ENCODE data around the gene ZCWPW2. TPM values are rescaled to one million over a fixed set of nuclear protein-coding genes. Genes with fewer than 3 reads are reported as not detected.

ZCWPW2 gene
- total and polyA plus RNA-seq, 12 donors: 0.71 to 4.0 (median 2.4) TPM

- 14% methylated on average over 13 of the region's 13 CpGs for WGBS, 2 donors
- Histone ChIP-seq H3K27ac (peak overlapping the region; percentile 97 to 100 (median 98)), H3K36me3 (peaks cover 0 to 20% (median 10%) of the 10 kb centered on the region in 9 donors), H3K4me1 (peaks cover 9 to 56% (median 43%) of the 10 kb centered on the region in 9 donors), H3K9me3 (peaks cover 0 to 34% (median 9%) of the 10 kb centered on the region in 11 donors), H3K4me3 (peak overlapping the region; percentile 65 to 90 (median 82)), H3K27me3 (no peaks in the 10 kb centered on the region)
- TF ChIP-seq CTCF (IDR thresholded peaks at IDR 0.05): peak in 2 of 9 donors; percentile 4 to 16
- DNase-seq (no peak), ATAC-seq (peak in 6 of 8 donors; percentile 1 to 35 (median 20))
- intact Hi-C loops (cut with DNase I): loop anchor here in 1 of 10 donors (5.0 kb wide), 1 partner anchor 107 kb away; the partner anchor contains the start of gene CMC1
Observed at GRCh38 chr3:28349469-28350000, 1.0 kb downstream of the ZCWPW2 start.

GRCh38 chr3:28376424-28376823 lies 27.9 kb downstream of the ZCWPW2 start:
- Histone ChIP-seq H3K4me3 (no peak overlapping the region), H3K9me3 (peaks cover 0 to 8% (median 0%) of the 10 kb centered on the region in 11 donors), H3K27me3 (no peaks in the 10 kb centered on the region), H3K36me3 (no peaks in the 10 kb centered on the region), H3K4me1 (peaks cover 0 to 8% (median 0%) of the 10 kb centered on the region in 9 donors), H3K27ac (peak overlapping the region in 1 of 10 donors; percentile 49)
- intact Hi-C loops (cut with DNase I): no loop called here
- DNase-seq (no peak), ATAC-seq (peak in 4 of 8 donors; percentile 42 to 90 (median 68))
- no peak for TF ChIP-seq CTCF (IDR thresholded peaks at IDR 0.05)
- 74 to 81% methylated on average over 4 of the region's 4 CpGs for WGBS, 2 donors

- TF ChIP-seq CTCF (IDR thresholded peaks at IDR 0.05): no peak
- 93 to 96% methylated on average over 5 of the region's 5 CpGs for WGBS, 2 donors
- Histone ChIP-seq H3K27me3 (no peaks in the 10 kb centered on the region), H3K9me3 (peaks cover 0 to 6% (median 0%) of the 10 kb centered on the region in 11 donors), H3K4me3 (no peak overlapping the region), H3K27ac (no peak overlapping the region), H3K36me3 (no peaks in the 10 kb centered on the region), H3K4me1 (no peaks in the 10 kb centered on the region)
- no peak for ATAC-seq
- intact Hi-C loops (cut with DNase I): no loop called here
- no peak for DNase-seq
Observed at GRCh38 chr3:28386049-28386448, 37.5 kb downstream of the ZCWPW2 start.

GRCh38 chr3:28388978-28389377 lies 40.5 kb downstream of the ZCWPW2 start:
- intact Hi-C loops (cut with DNase I): no loop called here
- H3K27ac ChIP-seq: no peak overlapping the region
- H3K36me3 ChIP-seq: peaks cover 0 to 10% (median 0%) of the 10 kb centered on the region in 9 donors
- ATAC-seq (no peak), DNase-seq (no peak)
- peaks cover 0 to 30% (median 12%) of the 10 kb centered on the region in 11 donors for H3K9me3 ChIP-seq
- no peak for TF ChIP-seq CTCF (IDR thresholded peaks at IDR 0.05)
- H3K4me3 ChIP-seq: no peak overlapping the region
- 91 to 93% methylated on average over 1 of the region's 1 CpG for WGBS, 2 donors
- no peaks in the 10 kb centered on the region for H3K4me1 ChIP-seq
- no peaks in the 10 kb centered on the region for H3K27me3 ChIP-seq
